Adipose tissue (tissue), 3 donors: ENCODE results near the gene UBR7. TPM values are rescaled to one million over a fixed set of nuclear protein-coding genes. Genes with fewer than 3 reads are reported as not detected.
"Not testable (repeated sequence)": the region's sequence is repeated elsewhere in the genome, so short reads cannot be mapped to it uniquely, and the experiment has no call there.

Source experiments
- H3K27ac ChIP-seq: one replicate; pipeline ENCODE4 v1.5.1; 2013; ENCODE audit warnings: low read depth, low read length
- WGBS, 3 donors: extraction: QIAGEN DNeasy Blood & Tissue Kit; methylation state at CpG; one replicate each; pipeline ENCODE4 v1.1.7; 2013; 5-methylcytosine and 5-hydroxymethylcytosine counted together
- polyA plus RNA-seq, 3 donors: library from polyadenylated mRNA; stranded (reverse); fragments of 200-250 nt; gene quantifications; one replicate each; pipeline ENCODE4 v1.2.3, GENCODE V29; 2013
- donor health status: healthy with polysubstance abuse.
- donor health status: Bipolar disorder and iron deficiency.
- donor health status: healthy.

Gene UBR7
- polyA plus RNA-seq, 3 donors = 11.2 to 13.8 (median 11.3) TPM

- H3K27ac ChIP-seq = peak overlapping the region; percentile 83
- WGBS, 3 donors = 0% methylated on average over 10 of the region's 10 CpGs
Observed at GRCh38 chr14:93185349-93185720, 21.7 kb upstream of the UBR7 start.

DNA sequence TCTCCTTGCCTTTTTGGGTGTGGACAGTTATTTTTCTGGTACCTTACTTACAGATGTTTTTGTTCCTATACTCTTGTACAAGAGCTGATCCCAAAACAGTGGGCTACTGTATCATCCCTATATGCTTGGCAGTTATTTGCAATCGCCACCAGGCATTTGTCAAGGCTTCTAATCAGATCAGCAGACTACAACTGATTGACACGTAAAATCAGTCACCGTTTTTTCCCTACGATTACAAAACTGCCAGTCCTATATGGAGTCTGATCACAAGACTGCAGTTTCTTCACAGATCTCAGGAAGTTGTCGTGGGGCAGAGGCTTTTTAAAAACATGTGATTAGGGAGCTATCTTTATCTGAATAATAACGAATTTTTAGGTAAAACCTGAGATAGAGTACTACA is 20.6 kb upstream of the UBR7 start:
- 58 to 75% (median 60%) methylated on average over 6 of the region's 6 CpGs for WGBS, 3 donors
- no peak overlapping the region for H3K27ac ChIP-seq

DNA sequence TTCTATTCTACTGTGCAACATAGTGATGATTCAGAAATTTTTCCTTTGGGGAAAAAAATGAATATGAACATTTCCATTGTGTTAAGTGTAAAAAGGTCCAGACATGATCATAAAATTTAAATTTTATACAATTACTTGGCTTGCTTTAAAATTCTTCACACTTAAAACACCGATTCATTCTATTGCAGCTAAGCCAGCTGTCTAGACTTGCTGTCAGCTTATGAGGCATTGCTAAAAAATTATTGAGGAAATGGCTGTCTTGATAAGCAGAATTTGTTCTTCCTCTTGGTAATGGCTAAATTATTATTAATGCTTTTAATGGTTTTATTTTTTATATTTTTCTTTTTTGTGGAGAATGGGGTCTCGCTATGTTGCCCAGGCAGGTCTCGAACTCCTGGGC is 20.1 kb upstream of the UBR7 start:
- no peak overlapping the region for H3K27ac ChIP-seq
- 87 to 96% (median 94%) methylated on average over 3 of the region's 3 CpGs for WGBS, 3 donors

- H3K27ac ChIP-seq = no peak overlapping the region
- 89 to 100% (median 97%) methylated on average over 1 of the region's 1 CpG for WGBS, 3 donors
Observed at GRCh38 chr14:93195316-93195999, 11.6 kb upstream of the UBR7 start.

DNA sequence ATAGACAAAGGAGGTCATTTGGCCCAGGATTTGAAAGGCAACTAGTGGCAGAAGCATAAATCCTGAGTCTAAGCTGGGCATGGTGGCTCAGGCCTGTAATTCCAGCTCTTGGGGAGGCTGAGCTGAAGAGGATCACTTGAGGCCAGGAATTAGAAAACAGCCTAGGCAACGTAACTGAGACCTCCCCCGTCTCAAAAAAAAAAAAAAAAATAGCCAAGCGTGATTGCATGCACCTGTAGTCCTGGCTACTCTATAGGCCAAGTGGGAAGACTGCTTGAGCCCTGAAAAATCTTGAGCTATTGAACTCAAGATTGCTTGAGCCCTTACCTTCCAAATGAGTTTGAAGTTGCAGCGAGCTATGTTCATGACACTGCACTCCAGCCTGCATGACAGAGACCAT is 8.0 kb upstream of the UBR7 start:
- WGBS, 3 donors = 78 to 95% (median 93%) methylated on average over 4 of the region's 4 CpGs
- H3K27ac ChIP-seq = no peak overlapping the region

DNA sequence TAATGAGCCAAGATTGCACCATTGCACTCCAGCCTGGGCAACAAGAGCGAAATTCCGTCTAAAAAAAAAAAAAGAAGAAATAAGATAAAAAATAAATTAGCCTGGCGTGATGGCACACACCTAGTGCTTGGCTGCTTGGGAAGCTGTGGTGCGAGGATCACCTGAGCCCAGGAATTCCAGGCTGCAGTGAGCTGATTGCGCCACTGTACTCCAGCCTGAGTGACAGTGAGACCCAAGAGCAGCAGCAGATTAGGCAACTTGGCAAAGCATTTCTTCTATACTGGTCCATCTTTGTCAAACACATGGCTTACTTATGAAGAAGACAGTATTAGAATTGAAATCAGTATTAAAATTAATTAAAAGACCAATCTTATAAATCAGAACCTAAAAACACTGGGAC is 6.5 kb upstream of the UBR7 start:
- no peak overlapping the region for H3K27ac ChIP-seq
- 83 to 95% (median 92%) methylated on average over 5 of the region's 5 CpGs for WGBS, 3 donors

GRCh38 chr14:93201155-93201704 is 5.8 kb upstream of the UBR7 start:
- no peak overlapping the region for H3K27ac ChIP-seq
- WGBS, 3 donors = 77 to 95% (median 79%) methylated on average over 7 of the region's 7 CpGs

GRCh38 chr14:93207468-93208308 is 632 bp downstream of the UBR7 start:
- WGBS, 3 donors = 0 to 1% (median 1%) methylated on average over 21 to 23 of the region's 23 CpGs
- H3K27ac ChIP-seq = peak overlapping the region; percentile 79

DNA sequence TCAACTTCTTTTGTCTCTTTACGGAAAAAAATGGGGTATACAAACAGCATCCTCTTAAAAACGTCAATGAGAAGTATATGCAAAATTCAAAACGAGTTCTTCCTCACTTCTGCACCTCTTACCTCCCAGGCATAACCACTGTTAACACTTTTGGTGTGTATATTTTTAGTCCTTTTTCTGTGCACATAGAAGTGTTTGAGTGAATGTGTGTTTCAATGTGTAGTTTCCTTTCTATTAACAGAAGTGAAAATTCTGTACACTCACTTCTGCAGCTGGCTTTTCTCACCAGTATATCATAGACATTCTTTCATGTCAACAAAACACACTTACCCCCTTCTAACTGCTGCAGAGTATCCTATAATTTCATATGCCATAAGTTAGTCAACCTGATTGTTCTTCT is 5.4 kb downstream of the UBR7 start:
- no peak overlapping the region for H3K27ac ChIP-seq
- WGBS, 3 donors = 62 to 82% (median 80%) methylated on average over 3 of the region's 3 CpGs

DNA sequence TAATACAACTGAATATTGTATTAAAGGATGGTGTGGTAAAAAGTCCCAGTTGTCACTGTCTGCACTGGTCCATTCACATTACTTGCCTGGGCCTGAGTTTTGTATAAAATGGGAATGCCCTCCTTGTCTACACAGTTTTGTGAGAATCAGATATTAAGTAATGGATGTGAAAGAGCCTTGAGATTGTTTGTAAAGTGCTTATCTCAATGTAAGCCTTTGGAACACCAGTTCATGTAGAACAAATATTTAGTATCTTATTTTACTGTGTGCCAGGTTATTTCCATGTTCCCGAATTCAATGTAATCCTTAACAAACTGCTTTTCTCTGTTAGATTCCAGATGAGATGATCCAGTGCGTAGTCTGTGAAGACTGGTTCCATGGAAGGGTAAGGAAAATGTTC is 7.5 kb downstream of the UBR7 start:
- no peak overlapping the region for H3K27ac ChIP-seq
- whole genome bisulfite sequencing, 3 donors = 38 to 94% (median 92%) methylated on average over 2 of the region's 2 CpGs

- H3K27ac ChIP-seq = no peak overlapping the region
- 35 to 61% (median 59%) methylated on average over 3 of the region's 3 CpGs for WGBS, 3 donors
Observed at GRCh38 chr14:93219103-93219726, 12.2 kb downstream of the UBR7 start.

DNA sequence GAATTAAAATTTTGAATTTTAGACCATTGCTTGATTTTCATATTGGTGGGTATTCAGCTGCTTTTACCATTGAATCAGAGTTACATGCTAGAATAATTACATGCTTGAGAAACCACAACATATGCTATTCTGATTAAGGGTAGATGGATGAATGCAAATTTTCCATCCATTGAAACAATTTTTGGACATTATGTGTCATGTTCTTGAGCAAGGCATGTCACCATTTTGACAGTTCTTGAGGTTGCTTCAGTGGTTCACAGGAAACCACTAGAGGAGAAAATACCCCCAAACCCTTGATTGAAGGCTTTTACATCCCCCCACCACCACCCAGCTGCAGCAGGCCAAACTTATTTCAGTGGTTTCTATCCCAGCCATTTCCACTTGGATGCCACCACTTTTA is 13.5 kb downstream of the UBR7 start:
- no peak overlapping the region for H3K27ac ChIP-seq

- no peak overlapping the region for H3K27ac ChIP-seq
- WGBS, 3 donors = 97 to 99% (median 97%) methylated on average over 27 of the region's 27 CpGs
Observed at GRCh38 chr14:93223565-93223964, 16.5 kb downstream of the UBR7 start.

DNA sequence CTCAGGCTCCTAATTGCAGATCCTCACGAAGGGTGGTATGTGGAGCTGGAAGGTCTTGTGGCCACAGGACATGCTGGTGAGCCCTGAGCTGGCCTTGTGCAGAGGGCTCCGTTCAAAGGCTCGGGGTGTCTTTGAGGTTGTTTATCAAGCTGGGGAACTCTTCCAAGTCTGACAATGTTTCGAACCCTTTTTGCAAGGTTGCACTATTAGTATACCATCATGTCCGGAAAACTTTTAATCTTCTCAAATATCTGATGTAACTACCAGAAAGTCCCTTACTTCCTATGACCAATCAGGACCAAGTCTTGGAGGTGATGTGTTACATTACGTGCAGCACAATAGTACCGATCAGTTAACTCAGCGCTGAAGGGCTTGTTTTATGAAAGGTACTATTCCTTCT is 21.5 kb downstream of the UBR7 start:
- 87 to 97% (median 97%) methylated on average over 8 of the region's 8 CpGs for WGBS, 3 donors

DNA sequence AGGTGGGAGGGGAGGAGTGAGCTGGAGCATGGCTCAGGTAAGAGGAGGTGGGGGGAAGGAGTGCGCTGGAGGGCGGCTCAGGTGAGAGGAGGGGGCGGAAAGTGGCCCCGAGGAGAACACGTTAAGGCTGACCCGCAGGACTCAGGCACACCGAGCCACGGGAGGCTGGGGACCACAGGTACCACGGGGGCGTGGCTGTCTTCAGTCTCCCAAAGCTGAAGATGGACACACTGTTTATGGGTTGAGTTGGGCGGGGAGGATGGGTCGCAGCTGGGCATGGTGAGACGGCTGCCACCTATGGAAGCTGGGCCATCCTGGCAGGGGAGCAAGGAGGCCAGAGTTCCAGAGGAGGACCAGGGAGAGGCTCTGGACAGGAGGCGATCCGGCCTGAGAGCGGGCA is 23.5 kb downstream of the UBR7 start:
- H3K27ac ChIP-seq = no peak overlapping the region
- WGBS, 3 donors = 94 to 97% (median 96%) methylated on average over 16 of the region's 16 CpGs

More for the DNA sequence above, 21.5 kb downstream of the UBR7 start:
- H3K27ac ChIP-seq = no peak overlapping the region

GRCh38 chr14:93231129-93231979 is 24.3 kb downstream of the UBR7 start:
- WGBS, 3 donors = 25 to 34% (median 34%) methylated on average over 39 of the region's 39 CpGs
- H3K27ac ChIP-seq = no peak overlapping the region

- H3K27ac ChIP-seq = no peak overlapping the region
Observed at GRCh38 chr14:93232159-93232558, 25.1 kb downstream of the UBR7 start.

GRCh38 chr14:93233078-93233477 is 26.0 kb downstream of the UBR7 start:
- not testable (repeated sequence) for H3K27ac ChIP-seq
- WGBS, 3 donors = 86 to 90% (median 87%) methylated on average over 5 of the region's 5 CpGs

More at GRCh38 chr14:93232159-93232558, 25.1 kb downstream of the UBR7 start:
- 50 to 62% (median 52%) methylated on average over 17 of the region's 17 CpGs for WGBS, 3 donors
